Retinal pigment epithelial cell (primary cell): Measurements from ENCODE around the gene TREH.
"Not testable (repeated sequence)": the region's sequence is repeated elsewhere in the genome, so short reads cannot be mapped to it uniquely, and the experiment has no call there.

ENCODE experiments used
- DNase-seq: peaks from one replicate; pipeline ENCODE4 v3.0.0-alpha.2; 2010; ENCODE audit warnings: low read depth
- H3K4me3 ChIP-seq: 2 replicates; pipeline ENCODE4 v1.5.1; 2011; ENCODE audit warnings: mild to moderate bottlenecking, low read length, control low read depth, moderate library complexity
- TF ChIP-seq, protein P1 (sequence below): conservative IDR thresholded peaks from 2 replicates; pipeline ENCODE4 v1.5.1; 2011; ENCODE audit warnings: low read depth, low read length, control low read depth, inconsistent platforms

TREH gene

DNA sequence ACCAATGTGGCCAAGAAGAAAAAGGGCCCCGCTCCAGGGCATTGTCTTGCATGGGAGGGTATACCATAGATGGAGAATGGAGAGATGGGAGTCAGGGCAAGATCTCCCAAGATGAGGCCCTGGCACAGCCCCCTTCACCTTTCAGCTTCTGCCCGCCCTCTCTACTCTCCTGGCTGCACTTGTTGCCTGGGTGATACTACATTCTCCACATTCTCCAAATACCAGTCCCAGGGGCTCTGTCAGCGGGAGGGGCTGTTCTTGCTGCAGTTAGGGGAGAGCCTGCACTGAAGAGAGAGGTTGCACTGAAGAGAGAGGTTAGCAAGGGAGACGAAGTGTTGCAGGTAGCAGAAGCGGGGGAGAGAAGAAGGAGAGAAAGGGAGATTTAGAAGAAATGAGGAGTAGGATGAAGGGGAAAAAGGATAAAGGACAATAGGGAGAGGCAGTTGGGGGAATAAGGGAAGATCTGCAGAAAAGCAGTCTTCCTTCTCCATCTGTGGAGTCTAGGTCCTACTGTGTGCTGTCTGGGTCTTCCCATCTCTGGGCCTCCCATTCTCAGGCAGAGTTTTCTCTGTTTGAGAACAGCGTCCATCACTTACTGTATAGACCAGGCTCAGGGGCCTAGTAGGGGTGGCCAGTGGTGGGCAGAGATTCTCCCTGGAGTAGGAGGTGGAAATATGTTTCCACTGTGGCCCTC, 64.0 kb downstream of the TREH start:
- TF ChIP-seq, protein P1, sequence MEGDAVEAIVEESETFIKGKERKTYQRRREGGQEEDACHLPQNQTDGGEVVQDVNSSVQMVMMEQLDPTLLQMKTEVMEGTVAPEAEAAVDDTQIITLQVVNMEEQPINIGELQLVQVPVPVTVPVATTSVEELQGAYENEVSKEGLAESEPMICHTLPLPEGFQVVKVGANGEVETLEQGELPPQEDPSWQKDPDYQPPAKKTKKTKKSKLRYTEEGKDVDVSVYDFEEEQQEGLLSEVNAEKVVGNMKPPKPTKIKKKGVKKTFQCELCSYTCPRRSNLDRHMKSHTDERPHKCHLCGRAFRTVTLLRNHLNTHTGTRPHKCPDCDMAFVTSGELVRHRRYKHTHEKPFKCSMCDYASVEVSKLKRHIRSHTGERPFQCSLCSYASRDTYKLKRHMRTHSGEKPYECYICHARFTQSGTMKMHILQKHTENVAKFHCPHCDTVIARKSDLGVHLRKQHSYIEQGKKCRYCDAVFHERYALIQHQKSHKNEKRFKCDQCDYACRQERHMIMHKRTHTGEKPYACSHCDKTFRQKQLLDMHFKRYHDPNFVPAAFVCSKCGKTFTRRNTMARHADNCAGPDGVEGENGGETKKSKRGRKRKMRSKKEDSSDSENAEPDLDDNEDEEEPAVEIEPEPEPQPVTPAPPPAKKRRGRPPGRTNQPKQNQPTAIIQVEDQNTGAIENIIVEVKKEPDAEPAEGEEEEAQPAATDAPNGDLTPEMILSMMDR: no peak
- no peak overlapping the region for H3K4me3 ChIP-seq
- peak; percentile 69 for DNase-seq

DNA sequence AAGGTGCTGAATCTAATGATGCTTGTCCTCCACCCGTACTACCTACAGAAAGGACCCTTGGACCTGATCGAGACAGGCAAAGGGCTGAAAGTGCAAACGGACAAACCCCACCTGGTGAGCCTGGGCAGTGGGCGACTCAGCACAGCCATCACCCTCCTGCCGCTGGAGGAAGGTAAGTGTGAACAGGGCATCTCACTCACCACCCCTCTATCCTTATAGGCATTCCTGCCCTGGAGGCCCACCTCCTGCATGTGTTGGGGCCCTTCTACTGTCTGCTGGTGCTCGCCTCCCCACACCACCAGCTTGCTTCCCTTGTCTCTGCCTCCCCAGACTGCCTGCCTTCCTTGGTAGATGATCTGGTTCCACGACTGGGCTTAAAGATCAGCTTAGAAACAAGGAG, 64.9 kb downstream of the TREH start:
- TF ChIP-seq, protein P1: no peak
- no peak for DNase-seq
- H3K4me3 ChIP-seq: no peak overlapping the region

DNA sequence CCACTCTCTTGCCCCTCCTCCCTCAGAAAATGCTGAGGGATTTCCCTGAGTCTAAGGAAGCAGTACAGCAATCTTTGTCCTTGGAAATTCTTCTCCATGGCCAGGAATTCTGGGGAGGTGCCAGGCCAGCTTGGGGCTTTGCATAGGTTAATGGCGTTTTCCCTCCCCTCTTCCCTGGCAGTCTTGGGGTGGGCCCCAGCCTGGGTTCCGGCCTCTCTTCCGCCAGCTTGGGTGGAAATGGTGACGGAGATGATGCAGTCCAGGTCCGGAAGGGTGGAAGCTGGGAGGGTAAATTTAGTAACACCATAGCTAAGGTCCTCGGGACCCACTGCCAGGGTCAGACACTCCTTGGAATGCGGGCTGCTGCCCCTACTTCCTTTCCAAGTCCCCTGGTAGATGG, 67.1 kb downstream of the TREH start:
- no peak overlapping the region for H3K4me3 ChIP-seq
- no peak for DNase-seq
- TF ChIP-seq, protein P1: no peak

DNA sequence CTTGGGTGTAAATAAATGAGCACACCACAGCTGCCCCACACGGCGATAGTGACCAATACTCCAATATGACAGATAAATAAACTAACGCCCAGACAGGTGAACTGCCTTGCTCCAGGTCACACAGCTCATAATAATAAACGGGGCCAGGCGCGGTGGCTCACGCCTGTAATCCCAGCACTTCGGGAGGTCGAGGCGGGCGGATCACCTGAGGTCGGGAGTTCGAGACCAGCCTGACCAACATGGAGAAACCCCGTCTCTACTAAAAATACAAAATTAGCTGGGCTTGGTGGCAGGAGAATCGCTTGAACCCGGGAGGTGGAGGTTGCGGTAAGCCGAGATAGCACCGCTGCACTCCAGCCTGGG, 68.0 kb downstream of the TREH start:
- not testable (repeated sequence) for H3K4me3 ChIP-seq

DNA sequence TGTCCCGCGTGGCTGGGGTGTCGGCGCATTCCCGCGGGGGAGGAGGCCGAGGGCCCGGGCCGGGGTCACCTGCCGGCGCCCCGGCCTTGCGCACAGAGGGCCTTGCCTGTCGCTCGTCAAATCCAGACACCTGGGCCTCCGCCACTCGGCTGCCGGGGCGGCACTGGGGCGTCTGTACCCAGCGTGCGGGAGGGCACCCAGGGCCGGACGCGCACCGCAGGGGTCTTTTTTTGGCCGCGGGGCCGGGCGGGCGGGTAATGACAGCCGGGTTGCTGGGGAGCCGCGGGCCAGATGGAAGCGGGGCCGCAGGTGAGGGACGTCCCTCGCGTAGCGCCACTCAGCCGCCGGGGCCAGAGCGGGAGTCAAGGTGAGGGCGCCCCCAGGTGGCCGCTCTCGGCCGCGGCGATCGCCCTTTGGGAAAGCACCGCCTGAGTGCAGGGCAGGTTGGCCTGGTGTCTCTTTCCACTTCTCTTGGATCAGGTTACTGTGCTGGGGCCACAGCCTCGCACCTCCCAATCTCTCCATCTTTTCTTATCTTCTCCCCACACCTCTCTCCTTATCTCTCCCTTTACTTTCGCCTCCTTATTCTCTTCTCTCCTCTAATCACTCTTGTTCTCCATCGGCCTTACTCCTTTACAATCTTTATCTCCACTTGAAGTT, 68.5 kb downstream of the TREH start:
- DNase-seq: no peak
- no peak overlapping the region for H3K4me3 ChIP-seq
- TF ChIP-seq, protein P1: peak; percentile 82

More for the DNA sequence above, 68.0 kb downstream of the TREH start:
- not testable (repeated sequence) for DNase-seq

DNA sequence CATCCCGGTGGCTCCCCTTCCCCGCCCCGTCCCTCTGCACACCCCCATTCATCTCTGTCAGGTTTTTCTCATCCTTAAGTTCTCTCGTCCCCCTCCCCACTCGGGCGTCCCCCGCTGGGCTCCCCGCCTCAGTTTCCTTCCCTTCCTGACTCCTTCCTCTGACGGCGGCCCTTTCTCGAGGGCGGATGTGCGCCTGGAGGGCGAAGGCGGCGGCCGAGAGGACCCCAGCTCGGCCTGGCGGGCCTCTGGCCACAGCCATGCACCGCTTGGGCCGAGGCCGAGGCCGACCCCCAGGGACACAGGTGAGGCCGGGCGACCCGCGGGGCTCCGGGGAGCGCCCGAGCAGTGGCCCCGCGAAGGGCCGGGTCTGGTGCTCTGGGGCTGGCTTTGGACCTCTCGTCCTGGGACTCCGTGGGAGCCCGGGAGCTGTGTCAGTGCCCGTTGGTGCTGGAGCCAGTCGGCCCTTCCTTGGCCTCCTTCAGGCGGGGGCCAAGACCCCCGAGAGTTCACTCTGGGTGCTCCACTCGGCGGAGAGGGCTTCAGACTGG, 69.2 kb downstream of the TREH start:
- no peak for DNase-seq
- H3K4me3 ChIP-seq: no peak overlapping the region
- TF ChIP-seq, protein P1: no peak

DNA sequence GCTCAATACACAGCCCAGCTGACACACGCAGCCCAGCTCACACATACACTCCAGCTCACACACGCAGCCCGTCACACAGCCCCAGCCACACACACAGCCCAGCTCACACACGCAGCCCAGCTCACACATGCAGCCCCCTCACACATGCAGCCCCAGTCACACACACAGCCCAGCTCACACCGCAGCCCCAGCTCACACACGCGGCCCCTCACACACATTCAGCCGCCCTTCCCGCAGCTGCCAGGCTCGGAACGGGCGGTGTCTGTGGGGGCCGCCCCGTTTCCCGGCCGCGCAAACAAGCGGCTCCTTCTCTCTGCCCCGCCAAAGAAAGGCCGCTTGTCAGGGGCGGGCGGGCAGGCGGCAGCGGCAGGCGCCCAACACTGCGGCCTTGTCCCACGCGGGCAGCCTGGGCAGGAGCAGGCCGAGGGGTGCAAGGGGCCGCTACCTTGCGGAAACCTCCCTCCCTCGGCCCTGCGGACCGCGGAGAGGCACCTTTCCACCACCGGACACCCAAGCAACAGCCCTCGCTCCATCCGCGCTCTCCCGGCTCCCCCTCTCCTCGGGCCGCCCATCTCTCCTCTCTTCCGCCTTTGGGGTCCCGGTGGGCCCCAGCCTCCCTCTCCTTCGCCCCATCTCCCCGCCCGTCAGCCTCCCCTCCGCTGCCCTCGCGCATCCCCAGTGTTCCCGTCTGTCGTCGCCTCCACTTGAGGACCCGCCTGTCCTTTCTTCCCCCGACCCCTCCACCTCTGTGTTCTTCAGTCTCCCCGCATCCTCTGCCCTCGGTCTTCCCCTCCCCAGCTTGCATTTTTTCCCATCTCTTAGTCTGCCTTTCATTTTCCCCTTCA, 69.8 kb downstream of the TREH start:
- DNase-seq: no peak
- no peak overlapping the region for H3K4me3 ChIP-seq
- TF ChIP-seq, protein P1: no peak
